ENCODE measurements around the gene PRKAR1B.

- TF ChIP-seq CTCF (tag by site-specific recombination; IDR thresholded peaks at IDR 0.05), result no peak
- no peak for TF ChIP-seq ZNF302 (tag by site-specific recombination; IDR thresholded peaks at IDR 0.05; ENCODE audit: low read depth)
- TF ChIP-seq KLF9 (tag by site-specific recombination; IDR thresholded peaks at IDR 0.05; ENCODE audit: low read depth), result no peak
- no peak for TF ChIP-seq ZNF830 (tag by site-specific recombination; IDR thresholded peaks at IDR 0.05; ENCODE audit: low read depth)
- TF ChIP-seq ZNF558 (tag by site-specific recombination; IDR thresholded peaks at IDR 0.05), result no peak
- TF ChIP-seq BCL11A (tag by site-specific recombination; IDR thresholded peaks at IDR 0.05; ENCODE audit: low read depth), result no peak
Measured at GRCh38 chr7:586494-586893, 140.6 kb downstream of the PRKAR1B start.
